Measurements from ENCODE around the gene MPO. TPM values are rescaled to one million over a fixed set of nuclear protein-coding genes. Genes with fewer than 3 reads are reported as not detected.

MPO gene
- total RNA-seq, 1 experiment from 2014 or later = 0.19 TPM

- no peaks in the 10 kb centered on the region for H3K4me1 Mint-ChIP-seq (ENCODE audit: insufficient read depth, unreplicated experiment)
- ChIA-PET CTCF (interaction anchor here (1.0 to 2.0 kb wide), 2 partner anchors 9 to 12 kb away, joined by 3 to 7 read pairs; no protein-coding TSS in a partner anchor), POLR2A (interaction anchor here (0.8 kb wide), 1 partner anchor 21 kb away, joined by 3 read pairs; no protein-coding TSS in a partner anchor)
- H3K27me3 Mint-ChIP-seq (ENCODE audit: insufficient read depth, unreplicated experiment) = peaks cover 95% of the 10 kb centered on the region
- BruUV-seq (replicated peaks) = no TSS peak
- DNase-seq (ENCODE audit: unreplicated experiment) = peak; percentile 14
- H3K4me3 Mint-ChIP-seq (ENCODE audit: unreplicated experiment) = no peak within 1 kb of the TSS
- intact Hi-C loops (cut with micrococcal nuclease) = no loop called here
- no peaks in the 10 kb centered on the region for H3K9me3 Mint-ChIP-seq (ENCODE audit: unreplicated experiment)
- no peak within 1 kb of the TSS for H3K27ac Mint-ChIP-seq (ENCODE audit: low read depth, unreplicated experiment)
- TF ChIP-seq CTCF (IDR thresholded peaks at IDR 0.05; ENCODE audit: unreplicated experiment) = no peak
- no peaks in the 10 kb centered on the region for H3K36me3 Mint-ChIP-seq (ENCODE audit: insufficient read depth, unreplicated experiment)
Observed at GRCh38 chr17:58238147-58238634, 42.5 kb downstream of the MPO start, which contains the start of gene LPO. Gene LPO (plus strand): TSS chr17:58238584. CDS start chr17:58242980, 4,396 bp downstream.

GRCh38 chr17:58236394-58236793 is 44.3 kb downstream of the MPO start:
- no peak overlapping the region for H3K27ac Mint-ChIP-seq (ENCODE audit: low read depth, unreplicated experiment)
- POLR2A ChIA-PET = interaction anchor here (0.6 to 1.3 kb wide), 4 partner anchors 8 to 181 kb away, joined by 3 to 4 read pairs (median 4); partner anchors contain the start of gene RNF43
- no peak for DNase-seq (ENCODE audit: unreplicated experiment)
- H3K4me1 Mint-ChIP-seq (ENCODE audit: insufficient read depth, unreplicated experiment) = no peaks in the 10 kb centered on the region
- no peak for TF ChIP-seq CTCF (IDR thresholded peaks at IDR 0.05; ENCODE audit: unreplicated experiment)
- H3K27me3 Mint-ChIP-seq (ENCODE audit: insufficient read depth, unreplicated experiment) = peaks cover 88% of the 10 kb centered on the region
- no peaks in the 10 kb centered on the region for H3K9me3 Mint-ChIP-seq (ENCODE audit: unreplicated experiment)
- H3K36me3 Mint-ChIP-seq (ENCODE audit: insufficient read depth, unreplicated experiment) = no peaks in the 10 kb centered on the region
- intact Hi-C loops (cut with micrococcal nuclease) = no loop called here
- BruUV-seq (replicated peaks) = no TSS peak
- H3K4me3 Mint-ChIP-seq (ENCODE audit: unreplicated experiment) = no peak overlapping the region
- CTCF ChIA-PET = interaction anchor here (2.0 kb wide), 1 partner anchor 14 kb away, joined by 7 read pairs; no protein-coding TSS in a partner anchor

GRCh38 chr17:58235821-58236220 is 44.9 kb downstream of the MPO start:
- no TSS peak for BruUV-seq (replicated peaks)
- Mint-ChIP-seq H3K27me3 (ENCODE audit: insufficient read depth, unreplicated experiment) (peaks cover 88% of the 10 kb centered on the region), H3K27ac (ENCODE audit: low read depth, unreplicated experiment) (no peak overlapping the region), H3K4me1 (ENCODE audit: insufficient read depth, unreplicated experiment) (no peaks in the 10 kb centered on the region), H3K9me3 (ENCODE audit: unreplicated experiment) (no peaks in the 10 kb centered on the region), H3K36me3 (ENCODE audit: insufficient read depth, unreplicated experiment) (no peaks in the 10 kb centered on the region), H3K4me3 (ENCODE audit: unreplicated experiment) (no peak overlapping the region)
- DNase-seq (ENCODE audit: unreplicated experiment) = no peak
- intact Hi-C loops (cut with micrococcal nuclease) = no loop called here
- no peak for TF ChIP-seq CTCF (IDR thresholded peaks at IDR 0.05; ENCODE audit: unreplicated experiment)
- CTCF ChIA-PET = interaction anchor here (2.0 kb wide), 1 partner anchor 14 kb away, joined by 7 read pairs; no protein-coding TSS in a partner anchor
- POLR2A ChIA-PET = interaction anchor here (0.5 to 0.9 kb wide), 3 partner anchors 12 to 97 kb away, joined by 3 to 4 read pairs (median 3); no protein-coding TSS in a partner anchor

GRCh38 chr17:58234512-58234911 is 46.2 kb downstream of the MPO start:
- DNase-seq (ENCODE audit: unreplicated experiment) = no peak
- intact Hi-C loops (cut with micrococcal nuclease) = no loop called here
- POLR2A ChIA-PET = no interaction called here
- Mint-ChIP-seq H3K9me3 (ENCODE audit: unreplicated experiment) (no peaks in the 10 kb centered on the region), H3K36me3 (ENCODE audit: insufficient read depth, unreplicated experiment) (no peaks in the 10 kb centered on the region), H3K27ac (ENCODE audit: low read depth, unreplicated experiment) (no peak overlapping the region), H3K27me3 (ENCODE audit: insufficient read depth, unreplicated experiment) (peaks cover 78% of the 10 kb centered on the region), H3K4me1 (ENCODE audit: insufficient read depth, unreplicated experiment) (no peaks in the 10 kb centered on the region), H3K4me3 (ENCODE audit: unreplicated experiment) (no peak overlapping the region)
- no TSS peak for BruUV-seq (replicated peaks)
- CTCF ChIA-PET = no interaction called here
- no peak for TF ChIP-seq CTCF (IDR thresholded peaks at IDR 0.05; ENCODE audit: unreplicated experiment)

Data from MCF 10A (cell line).